GM18507 (cell line): Measurements from ENCODE around the gene UBN1.
"Not testable (repeated sequence)": the region's sequence is repeated elsewhere in the genome, so short reads cannot be mapped to it uniquely, and the experiment has no call there.

Experiments
- DNase-seq: peaks from one replicate; pipeline ENCODE4 v3.0.0; 2011; ENCODE audit warnings: low read depth; ENCODE audit not compliant: insufficient read length; ENCODE audit errors: extremely low spot score
- FAIRE-seq: peaks from 2 replicates; lab custom pipeline; 2011; peaks lifted over from hg19 to GRCh38; lab: Jason Lieb, UNC

Gene UBN1

DNA sequence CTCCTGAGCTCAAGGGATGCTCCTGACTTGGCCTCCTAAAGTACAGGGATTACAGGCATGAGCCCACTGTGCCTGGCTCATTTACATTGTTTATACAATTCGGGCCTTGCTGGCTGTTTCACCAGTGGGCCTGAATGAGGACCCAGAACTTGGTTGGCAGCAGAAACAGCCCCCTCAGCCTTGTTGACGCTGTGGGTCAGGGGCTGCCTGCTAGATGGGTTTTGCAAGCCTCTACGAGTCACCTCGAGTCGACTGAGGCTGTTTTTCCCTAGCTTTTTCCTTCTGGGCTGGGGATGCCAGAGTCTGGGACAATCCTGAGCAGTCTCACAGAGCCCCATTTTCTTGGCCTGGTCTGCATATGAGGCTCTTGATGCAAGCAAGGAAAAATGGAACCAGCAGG lies 73.5 kb downstream of the UBN1 start:
- no peak for FAIRE-seq

DNA sequence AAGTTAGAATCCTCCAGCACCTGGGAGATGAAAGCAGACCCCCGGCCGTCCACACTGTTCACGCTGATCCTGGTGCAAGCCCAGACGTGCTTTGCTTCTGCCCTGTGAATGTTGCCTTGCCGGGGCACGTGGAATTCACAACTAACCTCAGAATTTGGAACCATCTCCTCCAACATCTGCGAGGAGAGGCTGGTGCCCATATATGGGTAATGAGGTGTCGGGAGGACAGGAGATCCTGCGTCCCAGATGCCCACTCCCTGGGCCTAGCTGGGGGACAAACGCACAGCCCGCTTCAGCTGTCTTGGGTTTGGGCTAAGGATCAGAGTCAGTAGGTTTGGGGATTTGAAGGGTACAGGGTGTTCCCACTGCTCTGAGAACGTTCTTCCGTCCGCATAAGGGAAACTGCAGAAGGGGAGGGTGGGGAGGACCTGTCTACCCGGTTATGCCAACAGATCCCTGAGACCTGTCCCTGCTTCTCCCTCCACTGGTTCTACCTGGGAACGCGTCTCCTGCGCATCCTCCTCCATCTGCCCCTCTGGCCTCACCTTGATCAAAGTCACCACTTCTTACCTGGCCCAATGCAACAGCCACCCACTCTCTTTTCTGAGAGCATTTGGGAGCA lies 75.6 kb downstream of the UBN1 start:
- no peak for FAIRE-seq

More for the DNA sequence above, 73.5 kb downstream of the UBN1 start:
- DNase-seq, result no peak

DNA sequence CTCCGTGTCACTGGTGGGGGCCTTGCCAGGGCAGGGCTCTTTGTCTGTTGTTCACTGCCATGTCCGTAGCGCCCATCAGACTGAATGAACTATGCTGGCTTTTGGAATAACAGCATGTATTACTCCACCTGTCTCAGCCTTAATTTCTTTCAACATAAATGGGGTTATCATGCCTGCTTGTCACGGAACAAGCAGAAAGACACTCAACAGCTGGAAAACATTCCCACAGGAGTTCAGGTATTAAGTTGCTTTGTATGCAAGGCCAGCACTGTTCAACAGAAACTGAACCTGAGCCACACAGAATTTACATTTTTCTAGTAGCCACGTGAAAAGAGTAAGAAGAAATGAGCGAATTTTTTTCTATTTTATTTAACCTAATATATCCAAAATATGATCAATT lies 76.6 kb downstream of the UBN1 start:
- no peak for FAIRE-seq
- DNase-seq, result no peak

More for the DNA sequence above, 75.6 kb downstream of the UBN1 start:
- DNase-seq, result no peak

DNA sequence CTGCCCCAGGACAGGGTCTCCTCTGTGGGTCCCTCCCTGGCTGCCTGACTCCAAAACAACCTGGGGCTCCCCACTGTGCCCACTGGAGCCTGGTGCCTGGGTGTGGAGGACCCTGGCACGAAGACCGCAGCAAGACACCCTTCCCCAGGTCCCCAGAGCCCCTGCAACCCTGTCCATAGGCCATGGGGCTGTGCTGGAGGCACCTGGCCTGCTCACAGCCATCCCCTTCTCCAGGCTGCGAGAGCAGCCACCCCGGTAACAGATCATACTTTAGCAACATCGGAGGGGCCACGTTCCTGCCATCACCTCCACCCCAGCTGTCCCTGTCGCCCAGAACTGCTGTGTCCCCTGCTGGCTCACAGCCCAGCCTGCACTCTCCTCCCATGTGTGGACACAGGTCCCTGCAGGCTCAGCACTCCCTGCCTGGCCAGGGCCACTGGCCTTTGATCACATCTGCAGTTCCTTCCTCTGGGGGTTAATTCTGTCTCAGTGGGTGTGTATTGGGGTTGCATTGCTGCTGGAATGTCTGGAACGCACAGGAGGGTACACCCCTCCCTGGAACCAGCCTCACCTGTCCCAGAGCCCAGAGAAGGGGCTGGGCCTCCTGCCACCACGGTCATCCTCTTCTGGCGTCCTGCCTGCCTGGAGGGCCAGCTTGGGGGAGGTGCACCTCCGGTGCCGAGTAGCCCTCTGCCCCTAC lies 77.5 kb downstream of the UBN1 start:
- no peak for DNase-seq
- FAIRE-seq, result no peak

DNA sequence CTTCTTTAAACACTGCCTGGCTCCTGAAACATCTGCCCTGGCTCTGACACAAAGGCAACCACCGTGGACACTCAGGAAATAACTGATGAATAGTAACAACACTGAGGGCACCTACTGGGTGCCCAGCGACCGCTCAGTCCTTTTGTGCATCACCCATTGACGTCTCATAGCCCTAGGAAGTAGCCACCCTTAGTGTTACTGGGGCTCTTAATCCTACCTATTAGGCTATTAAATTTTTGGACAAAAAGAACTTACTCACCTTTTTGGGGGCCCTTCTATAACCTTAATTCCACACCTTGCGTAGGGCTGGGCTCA lies 78.0 kb downstream of the UBN1 start:
- FAIRE-seq, result no peak
- DNase-seq, result no peak

DNA sequence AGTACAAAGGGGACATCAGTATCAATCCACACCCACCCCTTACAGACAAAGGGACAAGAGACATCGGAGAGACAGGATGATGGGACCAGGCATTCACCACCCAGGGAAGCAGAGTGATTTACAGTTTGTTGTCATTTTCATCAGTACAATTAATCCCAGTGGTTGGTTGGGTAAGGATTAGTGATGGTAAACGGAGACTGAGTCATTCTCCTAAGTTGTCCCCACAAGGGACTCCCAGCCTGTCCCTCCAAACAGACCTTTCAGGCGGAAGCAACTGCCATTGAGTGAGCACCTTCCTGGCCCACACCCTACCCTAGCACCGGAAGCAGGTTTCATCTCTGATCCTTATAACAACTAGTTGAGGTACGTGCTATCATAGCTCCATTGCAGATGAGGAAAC lies 78.5 kb downstream of the UBN1 start:
- DNase-seq (no peak), FAIRE-seq (no peak)

DNA sequence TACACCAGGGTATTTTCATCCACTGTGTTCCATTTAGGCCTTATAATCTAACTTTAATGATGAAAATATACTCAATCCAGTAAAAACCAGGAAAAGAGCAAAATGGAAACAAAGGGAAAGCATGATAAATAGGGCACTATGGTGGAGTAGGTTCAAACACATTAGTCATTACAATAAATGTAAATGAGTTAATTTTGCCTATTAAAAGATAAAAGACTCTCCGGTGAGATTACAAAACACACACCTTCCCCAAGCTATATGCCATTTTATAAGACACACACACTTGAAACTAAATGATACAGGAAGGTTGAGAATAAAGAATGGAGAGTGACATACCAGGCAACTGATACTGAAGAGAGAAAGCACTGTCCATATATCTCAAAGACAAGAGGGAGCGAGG lies 79.6 kb downstream of the UBN1 start:
- no peak for FAIRE-seq
- no peak for DNase-seq

DNA sequence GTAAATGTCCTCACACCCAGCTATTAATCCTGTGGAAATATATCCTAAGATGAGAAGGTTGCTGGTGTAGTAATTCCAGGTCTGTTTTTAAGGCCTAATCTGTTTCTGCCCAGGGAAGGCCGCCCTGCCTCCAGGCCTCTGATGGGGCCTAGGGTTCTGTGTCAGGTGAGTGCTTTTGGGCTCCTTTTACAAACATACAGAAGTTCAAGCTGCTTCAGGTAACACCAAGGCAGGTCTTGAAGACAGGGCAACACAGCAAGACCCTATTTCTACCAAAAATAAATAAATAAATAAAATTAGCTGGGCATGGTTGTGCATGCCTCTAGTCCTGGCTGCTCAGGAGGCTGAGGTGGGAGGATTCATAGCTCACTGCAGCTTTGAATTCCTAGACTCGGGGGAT lies 80.4 kb downstream of the UBN1 start:
- FAIRE-seq, result no peak

DNA sequence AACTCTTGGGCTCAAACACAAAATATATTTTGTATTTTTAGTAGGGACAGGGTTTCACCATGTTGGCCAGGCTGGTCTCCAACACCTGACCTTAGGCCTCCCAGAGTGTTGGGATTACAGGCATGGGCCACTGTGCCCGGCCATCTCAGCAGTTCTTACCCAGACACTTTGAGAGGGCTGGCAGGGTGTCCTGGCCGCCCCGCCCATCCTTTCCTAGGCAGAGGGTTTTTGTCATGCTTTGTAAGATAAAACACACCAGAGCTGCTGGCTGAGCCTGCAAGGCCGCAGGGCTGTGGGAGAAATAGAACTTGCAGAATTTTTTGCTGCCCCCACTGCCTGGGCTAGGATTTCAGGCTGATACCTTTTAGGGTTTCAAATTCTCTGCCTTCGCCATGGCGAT lies 80.9 kb downstream of the UBN1 start:
- FAIRE-seq, result no peak
- no peak for DNase-seq

More for the DNA sequence above, 80.4 kb downstream of the UBN1 start:
- no peak for DNase-seq

DNA sequence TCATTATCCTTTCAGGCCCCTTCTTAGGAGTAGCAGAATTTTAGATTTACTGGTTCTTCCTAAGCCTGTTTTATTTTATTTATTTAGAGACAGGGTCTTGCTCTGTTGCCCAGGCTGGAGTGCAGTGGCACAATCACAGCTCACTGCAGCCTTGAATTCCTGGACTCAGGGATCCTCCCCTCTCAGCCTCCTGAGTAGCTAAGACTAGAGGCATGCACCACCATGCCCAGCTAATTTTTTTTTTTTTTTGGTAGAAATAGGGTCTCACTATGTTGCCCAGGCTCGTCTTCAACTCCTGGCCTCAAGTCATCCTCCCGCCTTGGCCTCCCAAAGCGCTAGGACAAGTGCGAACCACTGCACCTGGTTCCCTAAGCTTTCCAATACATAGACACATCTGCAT lies 82.3 kb downstream of the UBN1 start:
- FAIRE-seq, DNase-seq: not testable (repeated sequence)

DNA sequence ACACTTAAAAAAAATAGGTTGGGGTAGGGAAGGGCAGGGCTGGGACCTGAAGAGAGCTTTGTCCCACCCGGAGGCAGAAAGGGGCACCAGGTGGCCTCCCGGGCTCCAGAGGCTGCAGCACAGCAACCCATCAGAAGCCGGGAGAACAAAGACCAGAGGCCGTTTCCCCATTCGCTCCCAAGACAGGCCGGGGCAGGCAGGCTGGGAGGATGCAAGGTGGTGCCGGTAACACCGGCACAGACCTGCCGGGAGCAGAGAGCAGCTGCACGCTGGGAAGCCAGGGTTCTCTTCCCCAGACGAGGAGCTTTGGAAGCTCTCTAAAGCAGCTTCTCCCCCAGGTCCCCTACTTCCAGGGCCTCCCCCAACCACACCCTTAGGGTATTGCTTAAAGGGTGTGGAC lies 84.1 kb downstream of the UBN1 start:
- no peak for FAIRE-seq
- no peak for DNase-seq
